Measurements from ENCODE around the gene LPIN3.
A peak's percentile ranks its signal among the peaks of the same experiment; 100 is the strongest.

Gene LPIN3

DNA sequence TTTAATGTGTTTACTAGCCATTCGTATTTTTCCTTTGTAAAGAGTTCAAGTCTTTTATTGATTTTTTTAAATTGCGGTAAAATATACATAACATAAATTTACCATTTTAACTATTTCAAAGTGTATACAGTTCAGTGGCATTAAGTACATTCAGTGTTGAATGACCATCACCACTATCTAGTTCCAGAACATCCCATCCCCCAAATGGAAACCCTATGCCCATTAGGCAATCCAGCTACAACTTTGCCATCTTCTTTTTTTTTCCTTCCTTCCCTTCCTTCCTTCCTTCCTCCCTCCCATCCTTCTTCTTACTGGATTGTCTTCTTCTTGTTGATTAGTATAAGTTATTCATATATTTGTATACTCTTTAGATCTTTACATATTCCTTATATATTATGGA is 8.6 kb downstream of the LPIN3 start:
- no peak for TF ChIP-seq CTCF (IDR thresholded peaks at IDR 0.05; ENCODE audit: unreplicated experiment in 3 of 3)
- peaks cover 17% of the 10 kb centered on the region for H3K4me1 Mint-ChIP-seq
- H3K27ac Mint-ChIP-seq = peak overlapping the region in 1 of 3 experiments; percentile 43
- peaks cover 4% of the 10 kb centered on the region for H3K36me3 Mint-ChIP-seq (ENCODE audit: low read depth)
- no peaks in the 10 kb centered on the region for H3K27me3 Mint-ChIP-seq (ENCODE audit: low read depth)
- no peaks in the 10 kb centered on the region for H3K9me3 Mint-ChIP-seq
- no peak overlapping the region for H3K4me3 Mint-ChIP-seq

GRCh38 chr20:41349943-41350342 is 9.3 kb downstream of the LPIN3 start:
- H3K36me3 Mint-ChIP-seq (ENCODE audit: low read depth) = peaks cover 4% of the 10 kb centered on the region
- H3K4me1 Mint-ChIP-seq = peaks cover 17% of the 10 kb centered on the region
- TF ChIP-seq CTCF (IDR thresholded peaks at IDR 0.05; ENCODE audit: unreplicated experiment in 3 of 3) = no peak
- H3K27ac Mint-ChIP-seq = no peak overlapping the region
- H3K27me3 Mint-ChIP-seq (ENCODE audit: low read depth) = no peaks in the 10 kb centered on the region
- no peak overlapping the region for H3K4me3 Mint-ChIP-seq
- H3K9me3 Mint-ChIP-seq = no peaks in the 10 kb centered on the region

DNA sequence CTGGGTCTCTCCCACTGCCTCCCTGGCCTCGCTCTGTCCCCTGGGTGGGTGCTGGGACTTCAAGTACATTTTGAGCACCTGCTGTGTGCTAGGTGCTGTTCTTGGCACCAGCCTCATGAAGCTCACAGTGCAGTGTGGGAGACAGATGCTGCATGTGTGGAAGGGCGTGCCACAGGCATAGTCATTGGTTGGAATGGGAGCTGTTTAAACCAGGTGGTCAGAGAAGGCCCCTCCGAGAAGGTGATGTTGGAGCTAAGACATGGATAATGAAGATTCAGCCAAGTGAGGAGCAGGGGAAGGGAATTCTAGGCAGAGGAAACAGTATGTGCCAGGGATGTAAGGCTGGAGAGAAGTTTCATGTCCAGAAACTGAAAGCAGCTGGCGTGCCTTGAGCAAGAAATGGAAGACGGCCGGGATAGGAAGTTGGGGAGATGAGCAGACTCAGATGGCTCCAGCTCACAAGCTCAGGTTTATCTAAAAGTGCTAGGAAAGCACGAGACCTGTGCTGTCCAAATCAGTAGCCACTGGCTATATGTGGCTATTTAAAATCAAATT is 9.9 kb downstream of the LPIN3 start:
- Mint-ChIP-seq H3K36me3 (ENCODE audit: low read depth) (peaks cover 4% of the 10 kb centered on the region), H3K4me1 (peaks cover 17% of the 10 kb centered on the region), H3K4me3 (no peak overlapping the region), H3K27ac (peak overlapping the region in 1 of 3 experiments; percentile 30), H3K27me3 (ENCODE audit: low read depth) (no peaks in the 10 kb centered on the region), H3K9me3 (no peaks in the 10 kb centered on the region)
- no peak for TF ChIP-seq CTCF (IDR thresholded peaks at IDR 0.05; ENCODE audit: unreplicated experiment in 3 of 3)

DNA sequence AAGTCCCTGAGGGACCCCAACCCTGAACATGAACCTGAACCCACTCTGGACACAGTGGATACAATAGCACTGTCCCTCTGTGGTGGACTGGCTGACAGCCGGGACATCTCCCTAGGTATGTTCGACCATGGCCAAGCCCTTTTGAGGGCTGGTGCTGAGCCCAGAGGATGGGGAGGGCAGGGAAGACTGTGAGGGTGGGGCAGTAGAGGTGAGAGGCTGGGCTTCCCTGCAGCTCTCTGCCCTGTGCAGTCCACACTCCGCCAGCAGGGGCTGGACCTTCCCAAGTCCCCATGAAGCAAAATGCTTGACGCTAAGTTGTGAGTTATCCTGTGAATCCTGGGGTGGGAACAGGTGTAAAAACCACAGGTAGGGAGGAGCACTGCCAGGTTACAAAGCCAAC is 11.5 kb downstream of the LPIN3 start:
- no peak overlapping the region for H3K4me3 Mint-ChIP-seq
- no peaks in the 10 kb centered on the region for H3K9me3 Mint-ChIP-seq
- H3K4me1 Mint-ChIP-seq = peaks cover 13% of the 10 kb centered on the region
- peaks cover 4% of the 10 kb centered on the region for H3K36me3 Mint-ChIP-seq (ENCODE audit: low read depth)
- H3K27ac Mint-ChIP-seq = no peak overlapping the region
- no peaks in the 10 kb centered on the region for H3K27me3 Mint-ChIP-seq (ENCODE audit: low read depth)
- TF ChIP-seq CTCF (IDR thresholded peaks at IDR 0.05; ENCODE audit: unreplicated experiment in 3 of 3) = peak in 1 of 3 experiments; percentile 8

DNA sequence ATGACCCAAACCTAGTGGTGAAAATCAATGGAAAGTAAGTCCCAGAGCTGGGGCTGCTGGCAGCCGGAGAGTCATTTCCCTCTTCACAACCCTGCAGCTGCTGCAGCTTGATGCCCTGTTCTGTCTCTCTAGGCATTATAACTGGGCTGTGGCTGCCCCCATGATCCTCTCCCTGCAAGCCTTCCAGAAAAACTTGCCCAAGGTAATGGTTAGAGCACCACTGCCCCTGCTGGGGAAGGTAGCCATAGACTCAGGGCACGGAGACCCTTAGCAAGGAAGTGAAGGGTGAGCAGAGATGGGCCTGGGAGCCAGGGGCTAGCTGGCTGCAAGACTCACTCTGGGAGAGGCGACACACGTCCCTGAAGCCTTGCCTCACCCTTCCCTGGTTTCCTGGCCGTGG is 12.0 kb downstream of the LPIN3 start:
- no peak for TF ChIP-seq CTCF (IDR thresholded peaks at IDR 0.05; ENCODE audit: unreplicated experiment in 3 of 3)
- H3K4me3 Mint-ChIP-seq = no peak overlapping the region
- peaks cover 10% of the 10 kb centered on the region for H3K4me1 Mint-ChIP-seq
- no peaks in the 10 kb centered on the region for H3K9me3 Mint-ChIP-seq
- H3K36me3 Mint-ChIP-seq (ENCODE audit: low read depth) = peaks cover 4% of the 10 kb centered on the region
- H3K27ac Mint-ChIP-seq = no peak overlapping the region
- no peaks in the 10 kb centered on the region for H3K27me3 Mint-ChIP-seq (ENCODE audit: low read depth)

DNA sequence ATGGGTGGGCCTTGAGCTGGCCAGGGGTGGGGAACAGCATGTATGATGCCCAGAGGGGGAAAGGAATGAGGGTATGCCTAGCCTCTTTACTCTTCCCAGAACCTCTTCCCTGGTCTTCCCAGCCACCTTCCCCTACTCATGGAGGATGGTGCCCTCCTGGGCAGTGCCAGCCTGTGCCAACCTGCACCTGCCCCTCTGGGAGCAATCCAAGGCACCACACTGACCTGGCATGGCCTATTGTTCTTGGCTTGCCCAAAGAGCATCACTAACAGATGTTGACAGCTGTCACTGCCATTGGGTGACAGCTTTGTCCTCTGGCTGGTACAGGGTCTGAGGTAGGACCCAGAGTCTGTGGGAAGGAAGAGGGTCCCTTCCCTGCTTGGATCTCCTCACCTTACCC is 12.9 kb downstream of the LPIN3 start:
- peaks cover 5% of the 10 kb centered on the region for H3K4me1 Mint-ChIP-seq
- H3K9me3 Mint-ChIP-seq = no peaks in the 10 kb centered on the region
- no peak overlapping the region for H3K27ac Mint-ChIP-seq
- H3K36me3 Mint-ChIP-seq (ENCODE audit: low read depth) = peaks cover 4% of the 10 kb centered on the region
- no peak overlapping the region for H3K4me3 Mint-ChIP-seq
- no peak for TF ChIP-seq CTCF (IDR thresholded peaks at IDR 0.05; ENCODE audit: unreplicated experiment in 3 of 3)
- H3K27me3 Mint-ChIP-seq (ENCODE audit: low read depth) = no peaks in the 10 kb centered on the region
